Thoracic aorta (tissue), 2 donors: Measurements from ENCODE around the gene FMNL2. TPM values are rescaled to one million over a fixed set of nuclear protein-coding genes. Genes with fewer than 3 reads are reported as not detected.

ENCODE experiments used
- ATAC-seq: fragments of 150-250 bp; one replicate; pipeline ENCODE4 v1.8.0; 2017; ENCODE audit warnings: low read depth; ENCODE audit not compliant: insufficient number of reproducible peaks, low FRiP score
- DNase-seq: peaks from one replicate; pipeline ENCODE4 v3.0.0-alpha.2; 2020; ENCODE audit warnings: low spot score
- H3K27ac ChIP-seq, 2 donors: fragments of 200-600 bp; sonication (generic); 1 replicate in 1 of 2; 2 replicates in 1 of 2; pipeline ENCODE4 v1.5.1; 2016; ENCODE audit warnings: mild to moderate bottlenecking in 2 of 2, moderate library complexity in 2 of 2
- H3K27me3 ChIP-seq: fragments of 200-600 bp; sonication (generic); replicated peaks from 2 replicates; pipeline ENCODE4 v1.6.0; 2016; ENCODE audit warnings: mild to moderate bottlenecking; ENCODE audit not compliant: insufficient read depth
- H3K36me3 ChIP-seq: fragments of 200-600 bp; sonication (generic); one replicate; pipeline ENCODE4 v1.5.1; 2016
- H3K4me1 ChIP-seq, 2 donors: fragments of 200-600 bp; sonication (generic); 1 replicate in 1 of 2; 2 replicates in 1 of 2; pipeline versions ENCODE4 v1.5.1 to v1.6.0; 2016; ENCODE audit warnings: low read depth in 2 of 2, mild to moderate bottlenecking in 1 of 2; ENCODE audit not compliant: control insufficient read depth in 1 of 2
- H3K4me3 ChIP-seq: fragments of 200-600 bp; sonication (generic); 2 replicates; pipeline ENCODE4 v1.5.1; 2016; ENCODE audit warnings: mild to moderate bottlenecking
- H3K9me3 ChIP-seq: fragments of 200-600 bp; sonication (generic); 2 replicates; pipeline ENCODE4 v1.5.1; 2016
- total RNA-seq, 2 donors: library from RNA; depleted of rRNA; stranded (reverse); fragments of >200 nt; gene quantifications; one replicate each; pipeline versions ENCODE4 v1.1.0 to v1.2.3, GENCODE V29; 2016
- TF ChIP-seq, protein P1 (sequence below): fragments of 200-600 bp; sonication (generic); IDR thresholded peaks from one replicate; pipeline ENCODE4 v1.5.1; 2019; ENCODE audit warnings: antibody characterized with exemption

The FMNL2 gene
- total RNA-seq, 2 donors from 2014 or later = 30.6 to 87.0 TPM

DNA sequence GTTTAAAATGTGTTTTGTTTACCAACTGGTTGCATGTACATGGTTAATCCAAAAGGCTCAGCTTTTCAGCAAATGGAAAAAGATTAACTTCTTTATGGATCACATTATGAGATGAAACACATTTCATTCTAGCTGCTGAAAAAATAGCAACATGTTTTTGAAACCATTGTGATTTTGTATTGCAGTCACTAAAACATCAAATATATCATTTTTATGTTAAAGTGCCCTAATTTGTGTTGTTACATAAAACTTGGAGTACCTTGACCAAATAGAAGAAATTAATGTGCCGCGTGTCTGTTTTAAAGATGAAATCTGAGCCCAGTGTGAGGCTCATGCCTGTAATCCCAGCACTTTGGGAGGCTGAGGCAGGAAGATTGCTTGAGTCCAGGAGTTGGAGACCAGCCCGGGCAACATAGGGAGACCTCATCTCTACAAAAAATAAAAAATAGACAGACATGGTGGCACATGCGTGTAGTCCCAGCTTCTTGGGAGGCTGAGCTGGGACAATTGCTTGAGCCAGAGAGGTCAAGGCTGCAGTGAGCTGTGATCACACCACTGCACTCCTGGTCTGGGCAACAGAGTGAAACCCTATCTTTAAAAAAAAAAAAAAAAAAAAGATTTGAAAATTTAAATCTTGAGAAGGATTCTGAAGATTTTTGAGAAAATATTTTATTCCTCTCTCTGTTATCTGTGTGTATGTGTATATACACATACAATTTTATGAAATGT is 96.6 kb downstream of the FMNL2 start:
- H3K4me1 ChIP-seq = peaks cover 20 to 36% of the 10 kb centered on the region in 2 donors
- ATAC-seq (no peak), DNase-seq (no peak)
- H3K4me3 ChIP-seq = no peak overlapping the region
- TF ChIP-seq, protein P1, sequence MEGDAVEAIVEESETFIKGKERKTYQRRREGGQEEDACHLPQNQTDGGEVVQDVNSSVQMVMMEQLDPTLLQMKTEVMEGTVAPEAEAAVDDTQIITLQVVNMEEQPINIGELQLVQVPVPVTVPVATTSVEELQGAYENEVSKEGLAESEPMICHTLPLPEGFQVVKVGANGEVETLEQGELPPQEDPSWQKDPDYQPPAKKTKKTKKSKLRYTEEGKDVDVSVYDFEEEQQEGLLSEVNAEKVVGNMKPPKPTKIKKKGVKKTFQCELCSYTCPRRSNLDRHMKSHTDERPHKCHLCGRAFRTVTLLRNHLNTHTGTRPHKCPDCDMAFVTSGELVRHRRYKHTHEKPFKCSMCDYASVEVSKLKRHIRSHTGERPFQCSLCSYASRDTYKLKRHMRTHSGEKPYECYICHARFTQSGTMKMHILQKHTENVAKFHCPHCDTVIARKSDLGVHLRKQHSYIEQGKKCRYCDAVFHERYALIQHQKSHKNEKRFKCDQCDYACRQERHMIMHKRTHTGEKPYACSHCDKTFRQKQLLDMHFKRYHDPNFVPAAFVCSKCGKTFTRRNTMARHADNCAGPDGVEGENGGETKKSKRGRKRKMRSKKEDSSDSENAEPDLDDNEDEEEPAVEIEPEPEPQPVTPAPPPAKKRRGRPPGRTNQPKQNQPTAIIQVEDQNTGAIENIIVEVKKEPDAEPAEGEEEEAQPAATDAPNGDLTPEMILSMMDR = no peak
- H3K9me3 ChIP-seq = no peaks in the 10 kb centered on the region
- no peak overlapping the region for H3K27ac ChIP-seq
- H3K27me3 ChIP-seq = no peaks in the 10 kb centered on the region
- no peaks in the 10 kb centered on the region for H3K36me3 ChIP-seq

DNA sequence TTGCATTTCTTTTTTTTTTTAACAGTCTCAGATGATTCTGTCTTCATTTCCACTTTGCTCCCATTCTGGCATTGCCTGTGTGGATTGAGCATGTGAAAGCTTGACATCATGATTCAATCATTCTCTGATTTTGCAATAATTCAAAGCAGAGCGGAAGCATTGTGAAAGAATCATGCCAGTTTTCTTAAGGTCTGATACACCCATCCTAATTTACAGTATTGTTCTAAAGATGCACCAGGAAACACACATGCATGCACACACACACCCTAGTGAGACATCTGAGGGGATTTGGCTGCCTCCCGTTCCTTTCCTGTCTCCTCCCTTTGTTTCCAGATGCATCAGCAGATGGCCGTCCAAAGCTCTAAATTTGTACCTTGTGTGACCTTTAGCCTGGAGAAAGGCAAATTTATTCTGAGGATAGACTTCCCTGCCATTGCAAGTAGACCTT is 97.3 kb downstream of the FMNL2 start:
- TF ChIP-seq, protein P1 = no peak
- H3K27me3 ChIP-seq = no peaks in the 10 kb centered on the region
- H3K9me3 ChIP-seq = no peaks in the 10 kb centered on the region
- H3K4me3 ChIP-seq = no peak overlapping the region
- DNase-seq = no peak
- peaks cover 21 to 39% of the 10 kb centered on the region in 2 donors for H3K4me1 ChIP-seq
- no peaks in the 10 kb centered on the region for H3K36me3 ChIP-seq
- no peak for ATAC-seq
- no peak overlapping the region for H3K27ac ChIP-seq

- Histone ChIP-seq H3K27me3 (no peaks in the 10 kb centered on the region), H3K36me3 (no peaks in the 10 kb centered on the region), H3K9me3 (no peaks in the 10 kb centered on the region), H3K4me1 (peaks cover 20 to 44% of the 10 kb centered on the region in 2 donors), H3K4me3 (no peak overlapping the region), H3K27ac (no peak overlapping the region)
- DNase-seq (no peak), ATAC-seq (no peak)
- TF ChIP-seq, protein P1 = no peak
Observed at GRCh38 chr2:152432765-152433164, 97.8 kb downstream of the FMNL2 start.

GRCh38 chr2:152433289-152433688 is 98.3 kb downstream of the FMNL2 start:
- H3K4me3 ChIP-seq = no peak overlapping the region
- peaks cover 16 to 49% of the 10 kb centered on the region in 2 donors for H3K4me1 ChIP-seq
- no peak overlapping the region for H3K27ac ChIP-seq
- H3K27me3 ChIP-seq = no peaks in the 10 kb centered on the region
- H3K9me3 ChIP-seq = no peaks in the 10 kb centered on the region
- TF ChIP-seq, protein P1 = no peak
- ATAC-seq = no peak
- no peaks in the 10 kb centered on the region for H3K36me3 ChIP-seq
- DNase-seq = no peak

GRCh38 chr2:152433791-152434190 is 98.8 kb downstream of the FMNL2 start:
- TF ChIP-seq, protein P1 = no peak
- no peak overlapping the region for H3K27ac ChIP-seq
- DNase-seq (no peak), ATAC-seq (no peak)
- H3K27me3 ChIP-seq = no peaks in the 10 kb centered on the region
- no peak overlapping the region for H3K4me3 ChIP-seq
- peaks cover 16 to 50% of the 10 kb centered on the region in 2 donors for H3K4me1 ChIP-seq
- H3K9me3 ChIP-seq = no peaks in the 10 kb centered on the region
- no peaks in the 10 kb centered on the region for H3K36me3 ChIP-seq
